Parathyroid adenoma (tissue), 2 donors: ENCODE data around the gene ZNF786.
"Not testable (repeated sequence)": the region's sequence is repeated elsewhere in the genome, so short reads cannot be mapped to it uniquely, and the experiment has no call there.

Source experiments
- H2AFZ ChIP-seq: fragments of 300-600 bp; sonication (generic); one replicate; pipeline ENCODE4 v1.7.0; 2017; ENCODE audit warnings: antibody characterized with exemption, mild to moderate bottlenecking
- H3K27ac ChIP-seq: fragments of 300-600 bp; sonication (generic); one replicate; pipeline ENCODE4 v1.7.0; 2017
- H3K27me3 ChIP-seq: fragments of 300-600 bp; sonication (generic); one replicate; pipeline ENCODE4 v1.7.0; 2017; ENCODE audit warnings: low read length; ENCODE audit not compliant: control insufficient read depth, insufficient read depth
- H3K36me3 ChIP-seq: fragments of 300-600 bp; sonication (generic); one replicate; pipeline ENCODE4 v1.7.0; 2017; ENCODE audit warnings: low read length; ENCODE audit not compliant: control insufficient read depth, insufficient read depth
- H3K4me1 ChIP-seq: fragments of 300-600 bp; sonication (generic); one replicate; pipeline ENCODE4 v1.7.0; 2017; ENCODE audit warnings: control low read depth
- H3K4me2 ChIP-seq: fragments of 300-600 bp; sonication (generic); one replicate; pipeline ENCODE4 v1.7.0; 2017; ENCODE audit warnings: low read length
- H3K4me3 ChIP-seq: fragments of 300-600 bp; sonication (generic); one replicate; pipeline ENCODE4 v1.7.0; 2017; ENCODE audit warnings: low read depth, low read length
- H3K79me2 ChIP-seq: fragments of 300-600 bp; sonication (generic); one replicate; pipeline ENCODE4 v1.7.0; 2017; ENCODE audit warnings: control low read depth
- H3K9ac ChIP-seq: fragments of 300-600 bp; sonication (generic); one replicate; pipeline ENCODE4 v1.7.0; 2017; ENCODE audit warnings: mild to moderate bottlenecking
- H3K9me3 ChIP-seq: fragments of 300-600 bp; sonication (generic); one replicate; pipeline ENCODE4 v1.7.0; 2017; ENCODE audit warnings: low read length; ENCODE audit not compliant: control insufficient read depth
- TF ChIP-seq, protein P1 (sequence below): fragments of 300-600 bp; sonication (generic); IDR thresholded peaks from one replicate; pipeline ENCODE4 v1.7.0; 2017; ENCODE audit warnings: antibody characterized with exemption, mild to moderate bottlenecking
- donor health status: primary hyperparathyroidism.

Gene ZNF786

DNA sequence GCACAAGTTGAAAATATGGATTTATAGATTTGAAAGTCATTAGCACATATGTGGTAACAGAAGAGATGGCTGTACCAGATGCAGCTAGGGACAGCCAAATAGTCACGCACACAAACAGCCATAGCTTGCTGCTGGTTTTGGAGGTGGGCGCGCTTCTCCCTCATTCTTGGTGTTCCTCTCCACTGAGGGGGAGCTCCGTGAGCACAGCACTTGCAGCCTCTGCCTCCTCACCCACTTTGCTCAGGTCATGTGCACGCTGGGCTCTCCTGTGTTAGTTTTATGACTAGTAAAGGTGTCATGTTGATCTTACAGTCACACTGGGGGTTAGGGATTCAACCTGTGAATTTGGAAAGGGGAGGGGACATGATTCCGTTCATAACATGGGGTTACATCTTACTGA is 8.5 kb upstream of the ZNF786 start:
- Histone ChIP-seq H3K4me3 (no peak overlapping the region), H3K27me3 (no peaks in the 10 kb centered on the region), H3K36me3 (no peaks in the 10 kb centered on the region), H3K4me2 (no peak overlapping the region), H3K9ac (no peak overlapping the region), H3K9me3 (no peaks in the 10 kb centered on the region), H2AFZ (no peak overlapping the region), H3K79me2 (no peaks in the 10 kb centered on the region), H3K27ac (no peak overlapping the region), H3K4me1 (no peaks in the 10 kb centered on the region)
- TF ChIP-seq, protein P1, sequence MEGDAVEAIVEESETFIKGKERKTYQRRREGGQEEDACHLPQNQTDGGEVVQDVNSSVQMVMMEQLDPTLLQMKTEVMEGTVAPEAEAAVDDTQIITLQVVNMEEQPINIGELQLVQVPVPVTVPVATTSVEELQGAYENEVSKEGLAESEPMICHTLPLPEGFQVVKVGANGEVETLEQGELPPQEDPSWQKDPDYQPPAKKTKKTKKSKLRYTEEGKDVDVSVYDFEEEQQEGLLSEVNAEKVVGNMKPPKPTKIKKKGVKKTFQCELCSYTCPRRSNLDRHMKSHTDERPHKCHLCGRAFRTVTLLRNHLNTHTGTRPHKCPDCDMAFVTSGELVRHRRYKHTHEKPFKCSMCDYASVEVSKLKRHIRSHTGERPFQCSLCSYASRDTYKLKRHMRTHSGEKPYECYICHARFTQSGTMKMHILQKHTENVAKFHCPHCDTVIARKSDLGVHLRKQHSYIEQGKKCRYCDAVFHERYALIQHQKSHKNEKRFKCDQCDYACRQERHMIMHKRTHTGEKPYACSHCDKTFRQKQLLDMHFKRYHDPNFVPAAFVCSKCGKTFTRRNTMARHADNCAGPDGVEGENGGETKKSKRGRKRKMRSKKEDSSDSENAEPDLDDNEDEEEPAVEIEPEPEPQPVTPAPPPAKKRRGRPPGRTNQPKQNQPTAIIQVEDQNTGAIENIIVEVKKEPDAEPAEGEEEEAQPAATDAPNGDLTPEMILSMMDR = no peak

DNA sequence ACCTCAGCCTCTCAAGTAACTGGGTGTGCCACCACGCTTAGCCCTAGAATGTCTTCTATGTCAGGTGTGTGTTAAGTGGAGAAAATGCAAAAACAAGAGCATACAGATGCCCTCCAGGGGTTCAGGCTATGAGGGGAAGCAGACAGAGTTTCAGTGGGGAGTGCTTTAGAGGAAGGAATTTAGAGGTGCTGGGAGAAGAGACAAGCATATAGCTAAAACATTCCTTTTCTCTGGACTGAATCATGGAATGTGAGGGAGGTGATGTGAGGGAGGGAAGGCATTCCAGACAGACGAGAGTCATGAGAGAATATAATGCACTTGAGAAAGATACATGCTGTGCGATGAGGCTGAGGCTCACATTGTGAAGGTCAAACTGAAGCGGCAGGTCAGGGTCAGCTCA is 6.6 kb upstream of the ZNF786 start:
- no peaks in the 10 kb centered on the region for H3K79me2 ChIP-seq
- TF ChIP-seq, protein P1 = no peak
- H3K9ac ChIP-seq = no peak overlapping the region
- H3K9me3 ChIP-seq = no peaks in the 10 kb centered on the region
- no peak overlapping the region for H2AFZ ChIP-seq
- no peak overlapping the region for H3K27ac ChIP-seq
- H3K4me3 ChIP-seq = no peak overlapping the region
- no peaks in the 10 kb centered on the region for H3K36me3 ChIP-seq
- no peak overlapping the region for H3K4me2 ChIP-seq
- no peaks in the 10 kb centered on the region for H3K27me3 ChIP-seq
- H3K4me1 ChIP-seq = no peaks in the 10 kb centered on the region

DNA sequence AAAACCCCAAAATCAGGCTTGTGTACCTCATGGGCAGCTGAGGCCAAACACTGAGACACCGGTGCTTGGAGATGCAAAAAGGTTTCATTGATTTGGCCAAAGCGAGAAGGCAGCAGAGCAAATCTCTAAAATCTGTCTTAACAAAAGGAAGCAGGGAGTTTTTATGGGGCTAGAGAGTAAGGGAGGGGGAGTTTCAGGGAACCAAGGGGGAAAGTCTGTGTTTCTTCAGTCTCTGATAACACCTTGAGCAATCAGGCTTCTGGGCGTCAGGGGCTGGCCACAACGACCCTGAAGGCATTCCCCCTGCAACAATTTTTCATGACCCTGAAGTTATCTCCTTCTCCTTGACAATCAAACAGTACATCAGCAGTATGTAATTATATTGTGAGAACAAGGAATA is 2.7 kb upstream of the ZNF786 start:
- Histone ChIP-seq H3K9ac (no peak overlapping the region), H3K79me2 (peaks cover 6% of the 10 kb centered on the region), H3K4me2 (no peak overlapping the region), H3K27me3 (no peaks in the 10 kb centered on the region), H3K4me3 (no peak overlapping the region), H2AFZ (no peak overlapping the region), H3K9me3 (no peaks in the 10 kb centered on the region), H3K4me1 (peaks cover 2% of the 10 kb centered on the region), H3K36me3 (no peaks in the 10 kb centered on the region), H3K27ac (no peak overlapping the region)
- TF ChIP-seq, protein P1 = no peak

DNA sequence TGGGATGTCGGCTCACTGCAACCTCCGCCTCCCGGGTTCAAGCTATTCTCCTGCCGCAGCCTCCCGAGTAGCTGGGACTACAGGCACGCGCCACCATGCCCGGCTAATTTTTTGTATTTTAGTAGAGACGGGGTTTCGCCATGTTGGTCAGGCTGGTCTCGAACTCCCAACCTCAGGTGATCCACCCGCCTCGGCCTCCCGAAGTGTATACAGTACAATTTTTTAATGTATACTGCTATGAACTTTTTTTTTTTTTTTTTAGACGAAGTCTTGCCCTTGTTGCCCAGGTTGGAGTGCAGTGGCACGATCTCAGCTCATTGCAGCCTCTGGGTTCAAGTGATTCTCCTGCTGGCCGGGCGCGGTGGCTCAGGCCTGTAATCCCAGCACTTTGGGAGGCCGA is 1.7 kb upstream of the ZNF786 start:
- H3K4me1 ChIP-seq, H3K79me2 ChIP-seq, H3K9ac ChIP-seq, H3K4me3 ChIP-seq, H3K4me2 ChIP-seq, H3K9me3 ChIP-seq, H2AFZ ChIP-seq, H3K36me3 ChIP-seq, H3K27me3 ChIP-seq, H3K27ac ChIP-seq: not testable (repeated sequence)

DNA sequence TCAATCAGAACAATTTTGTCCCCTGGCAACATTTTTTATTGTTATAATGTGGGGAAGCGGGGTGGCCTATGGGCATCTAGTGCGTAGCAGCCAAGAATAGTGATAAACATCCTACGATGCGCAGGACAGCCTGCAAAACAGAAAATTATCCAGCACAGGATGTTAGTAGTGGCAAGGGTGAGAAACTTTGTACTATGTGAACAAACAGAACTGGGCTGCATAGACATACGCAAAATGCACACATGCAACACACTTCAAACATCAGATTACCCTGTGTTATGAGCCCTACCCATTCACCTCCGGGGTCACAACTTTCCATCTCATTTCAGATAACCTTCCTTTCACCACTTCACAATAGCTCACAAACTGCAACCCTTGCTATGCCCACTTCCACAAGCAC is 3.1 kb downstream of the ZNF786 start:
- no peak overlapping the region for H3K27ac ChIP-seq
- TF ChIP-seq, protein P1 = no peak
- H2AFZ ChIP-seq = no peak overlapping the region
- H3K36me3 ChIP-seq = no peaks in the 10 kb centered on the region
- H3K9ac ChIP-seq = no peak overlapping the region
- H3K4me1 ChIP-seq = peaks cover 2% of the 10 kb centered on the region
- peaks cover 15% of the 10 kb centered on the region for H3K79me2 ChIP-seq
- H3K4me2 ChIP-seq = no peak overlapping the region
- H3K9me3 ChIP-seq = no peaks in the 10 kb centered on the region
- no peak overlapping the region for H3K4me3 ChIP-seq
- H3K27me3 ChIP-seq = no peaks in the 10 kb centered on the region
